Psoas muscle (tissue), 8 donors: Measurements from ENCODE around the gene SASS6. TPM values are rescaled to one million over a fixed set of nuclear protein-coding genes. Genes with fewer than 3 reads are reported as not detected.

Source experiments
- ATAC-seq, 4 donors: fragments of 200-7000 bp; cut with Tn5 transposase; one replicate each; pipeline ENCODE4 v1.9.1; 2020; ENCODE audit warnings: moderate library complexity in 3 of 4, mild to moderate bottlenecking in 2 of 4
- DNase-seq, 2 donors: peaks; one replicate each; pipeline ENCODE4 v3.0.0-alpha.2; 2020
- H3K27ac ChIP-seq: fragments of 200-600 bp; one replicate; pipeline ENCODE4 v1.8.0; 2022
- H3K27me3 ChIP-seq, 3 donors: fragments of 200-600 bp in 1 of 3; one replicate each; pipeline versions ENCODE4 v1.6.1 to v1.8.0; 2013 to 2022; ENCODE audit warnings: low read length in 2 of 3, mild to moderate bottlenecking in 2 of 3, moderate library complexity in 1 of 3; ENCODE audit not compliant: insufficient read depth in 3 of 3
- H3K36me3 ChIP-seq, 2 donors: fragments of 200-600 bp in 1 of 2; one replicate each; pipeline versions ENCODE4 v1.6.1 to v1.8.0; 2013 to 2022; ENCODE audit warnings: low read depth in 1 of 2, mild to moderate bottlenecking in 1 of 2, moderate library complexity in 1 of 2; ENCODE audit not compliant: insufficient read depth in 1 of 2
- H3K4me1 ChIP-seq: fragments of 200-600 bp; one replicate; pipeline ENCODE4 v1.8.0; 2022
- H3K4me3 ChIP-seq: fragments of 200-600 bp; one replicate; pipeline ENCODE4 v1.8.0; 2022; ENCODE audit warnings: mild to moderate bottlenecking
- H3K9me3 ChIP-seq: fragments of 200-600 bp; one replicate; pipeline ENCODE4 v1.8.0; 2022
- CTCF ChIP-seq: fragments of 200-600 bp; IDR thresholded peaks from one replicate; pipeline ENCODE4 v1.8.0; 2022; ENCODE audit warnings: antibody characterized with exemption
- WGBS, 3 donors: extraction: QIAGEN DNeasy Blood & Tissue Kit; methylation state at CpG; one replicate each; pipeline versions ENCODE4 v1.1.6 to v1.1.7; 2013; 5-methylcytosine and 5-hydroxymethylcytosine counted together
- intact Hi-C, 2 donors: fragments of 100-400 bp; cut with DNase I; formaldehyde crosslinking; loops; one replicate each; pipeline versions ENCODE4 v1.11.0 to v1.14.2; 2022
- polyA plus RNA-seq, 3 donors: library from polyadenylated mRNA; stranded (reverse); fragments of 200-250 nt; gene quantifications; one replicate each; pipeline ENCODE4 v1.2.3, GENCODE V29; 2013
- total RNA-seq, 4 donors: library from RNA; stranded (reverse); fragmentation: NEBNext Ultra II Directional in 2 of 4; extraction: Animal tissue kit (Norgen Biotek cat#: 25700) in 2 of 4; gene quantifications; one replicate each; pipeline versions ENCODE4 v1.2.1 to v1.2.4, GENCODE V29; 2021 to 2023
- donor health status: healthy with polysubstance abuse.
- donor health status: DM: no; HTN: no; CAD: no; lungs with moderate emphysema.
- donor health status: Bipolar disorder and iron deficiency.
- donor health status: healthy.
- donor health status: DM: yes; HTN: yes; CAD: no.
- donor health status: DM: no; HTN: no; CAD: no.
- donor health status: DM: no; HTN: no; CAD: no.
- donor health status: DM: yes; HTN: yes; CAD: no.

Gene SASS6
- total and polyA plus RNA-seq, 7 donors: 1.1 to 2.4 (median 1.4) TPM

GRCh38 chr1:100164702-100165101, 32.0 kb upstream of the SASS6 start:
- no peak overlapping the region for H3K4me3 ChIP-seq
- no peaks in the 10 kb centered on the region for H3K9me3 ChIP-seq
- intact Hi-C loops: no loop called here
- TF ChIP-seq CTCF: no peak
- no peaks in the 10 kb centered on the region for H3K27me3 ChIP-seq
- WGBS, 3 donors: 86 to 91% (median 87%) methylated on average over 5 of the region's 5 CpGs
- H3K27ac ChIP-seq: peak overlapping the region; percentile 55
- ATAC-seq: peak in 2 of 4 donors; percentile 29 to 44
- peaks cover 22% of the 10 kb centered on the region for H3K4me1 ChIP-seq
- no peak for DNase-seq
- peaks cover 0 to 81% of the 10 kb centered on the region in 2 donors for H3K36me3 ChIP-seq

- intact Hi-C loops: no loop called here
- H3K4me1 ChIP-seq: peaks cover 22% of the 10 kb centered on the region
- peak; percentile 60 to 90 (median 82) for ATAC-seq
- H3K27me3 ChIP-seq: no peaks in the 10 kb centered on the region
- WGBS, 3 donors: 22 to 27% (median 22%) methylated on average over 2 of the region's 2 CpGs
- no peak for TF ChIP-seq CTCF
- no peaks in the 10 kb centered on the region for H3K9me3 ChIP-seq
- H3K4me3 ChIP-seq: no peak overlapping the region
- no peak for DNase-seq
- peak overlapping the region; percentile 55 for H3K27ac ChIP-seq
- H3K36me3 ChIP-seq: peaks cover 0 to 81% of the 10 kb centered on the region in 2 donors
These were observed 31.5 kb upstream of the SASS6 start for GRCh38 chr1:100164216-100164615.

GRCh38 chr1:100162881-100163280, 30.2 kb upstream of the SASS6 start:
- TF ChIP-seq CTCF: no peak
- no peak for ATAC-seq
- Histone ChIP-seq H3K9me3 (no peaks in the 10 kb centered on the region), H3K27ac (peak overlapping the region; percentile 55), H3K4me1 (peaks cover 18% of the 10 kb centered on the region), H3K27me3 (no peaks in the 10 kb centered on the region), H3K4me3 (no peak overlapping the region), H3K36me3 (peaks cover 0 to 81% of the 10 kb centered on the region in 2 donors)
- DNase-seq: no peak
- intact Hi-C loops: no loop called here

GRCh38 chr1:100152271-100152670, 19.5 kb upstream of the SASS6 start:
- no peaks in the 10 kb centered on the region for H3K4me1 ChIP-seq
- TF ChIP-seq CTCF: no peak

GRCh38 chr1:100151679-100152078, 18.9 kb upstream of the SASS6 start:
- no peaks in the 10 kb centered on the region for H3K27me3 ChIP-seq
- H3K4me1 ChIP-seq: no peaks in the 10 kb centered on the region
- H3K27ac ChIP-seq: no peak overlapping the region
- no peaks in the 10 kb centered on the region for H3K9me3 ChIP-seq
- 47 to 62% (median 56%) methylated on average over 2 of the region's 2 CpGs for WGBS, 3 donors
- no peak for TF ChIP-seq CTCF
- intact Hi-C loops: no loop called here
- peaks cover 3 to 100% of the 10 kb centered on the region in 2 donors for H3K36me3 ChIP-seq
- no peak for DNase-seq
- no peak overlapping the region for H3K4me3 ChIP-seq
- no peak for ATAC-seq

More at GRCh38 chr1:100152271-100152670, 19.5 kb upstream of the SASS6 start:
- Histone ChIP-seq H3K27me3 (no peaks in the 10 kb centered on the region), H3K9me3 (no peaks in the 10 kb centered on the region), H3K36me3 (peaks cover 3 to 100% of the 10 kb centered on the region in 2 donors), H3K27ac (no peak overlapping the region), H3K4me3 (no peak overlapping the region)
- intact Hi-C loops: no loop called here
- 78 to 90% (median 85%) methylated on average over 4 of the region's 4 CpGs for WGBS, 3 donors
- DNase-seq (no peak), ATAC-seq (no peak)
